Measurements from ENCODE around the gene GRID1.

The GRID1 gene

DNA sequence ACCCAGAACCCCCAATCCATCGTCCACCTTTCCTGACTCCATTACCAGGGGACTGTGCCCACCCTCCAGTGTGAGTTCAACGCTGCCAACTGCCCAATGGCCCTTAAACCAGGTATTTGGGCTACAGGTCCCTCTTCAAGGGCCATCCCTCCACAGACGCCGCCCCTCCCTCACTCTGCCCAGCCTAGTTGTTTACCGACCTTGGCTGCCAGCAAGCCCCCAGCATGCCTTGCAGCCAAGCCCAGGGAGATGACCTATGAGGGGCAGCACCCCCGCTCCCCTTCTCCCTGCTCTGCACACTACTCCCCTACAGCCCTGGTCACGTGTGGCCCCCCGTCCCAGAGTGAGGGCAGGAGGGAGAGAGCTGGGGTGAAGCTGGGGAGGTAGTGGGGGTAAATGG is 147.3 kb downstream of the GRID1 start:
- TF ChIP-seq, protein P1, sequence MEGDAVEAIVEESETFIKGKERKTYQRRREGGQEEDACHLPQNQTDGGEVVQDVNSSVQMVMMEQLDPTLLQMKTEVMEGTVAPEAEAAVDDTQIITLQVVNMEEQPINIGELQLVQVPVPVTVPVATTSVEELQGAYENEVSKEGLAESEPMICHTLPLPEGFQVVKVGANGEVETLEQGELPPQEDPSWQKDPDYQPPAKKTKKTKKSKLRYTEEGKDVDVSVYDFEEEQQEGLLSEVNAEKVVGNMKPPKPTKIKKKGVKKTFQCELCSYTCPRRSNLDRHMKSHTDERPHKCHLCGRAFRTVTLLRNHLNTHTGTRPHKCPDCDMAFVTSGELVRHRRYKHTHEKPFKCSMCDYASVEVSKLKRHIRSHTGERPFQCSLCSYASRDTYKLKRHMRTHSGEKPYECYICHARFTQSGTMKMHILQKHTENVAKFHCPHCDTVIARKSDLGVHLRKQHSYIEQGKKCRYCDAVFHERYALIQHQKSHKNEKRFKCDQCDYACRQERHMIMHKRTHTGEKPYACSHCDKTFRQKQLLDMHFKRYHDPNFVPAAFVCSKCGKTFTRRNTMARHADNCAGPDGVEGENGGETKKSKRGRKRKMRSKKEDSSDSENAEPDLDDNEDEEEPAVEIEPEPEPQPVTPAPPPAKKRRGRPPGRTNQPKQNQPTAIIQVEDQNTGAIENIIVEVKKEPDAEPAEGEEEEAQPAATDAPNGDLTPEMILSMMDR (IDR thresholded peaks at IDR 0.05; ENCODE audit: low read length, missing control alignments): no peak
- DNase-seq (ENCODE audit: low read depth): no peak
- H3K4me3 ChIP-seq (replicated peaks; ENCODE audit: low read depth, low read length): no peak overlapping the region

DNA sequence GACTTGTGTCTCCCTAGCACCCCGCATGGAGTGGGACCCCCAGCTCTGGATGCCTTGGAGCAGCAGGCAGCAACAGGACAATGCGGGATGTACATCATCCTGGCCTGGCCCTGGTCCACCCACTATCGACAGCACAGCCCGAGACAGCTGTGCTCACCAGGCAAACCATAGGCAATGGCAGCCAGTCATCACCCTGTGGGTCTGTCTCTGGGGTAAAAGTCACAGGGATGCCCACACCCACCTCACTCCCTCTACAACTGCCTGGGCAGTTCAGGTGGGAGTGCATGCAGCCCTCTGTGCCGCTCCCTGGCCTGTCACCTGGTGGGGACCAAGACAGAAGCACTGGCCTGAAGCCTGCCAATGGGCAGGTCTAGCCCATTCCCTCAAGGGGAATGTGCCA is 147.8 kb downstream of the GRID1 start:
- no peak for DNase-seq (ENCODE audit: low read depth)
- TF ChIP-seq, protein P1 (IDR thresholded peaks at IDR 0.05; ENCODE audit: low read length, missing control alignments): no peak
- no peak overlapping the region for H3K4me3 ChIP-seq (replicated peaks; ENCODE audit: low read depth, low read length)

DNA sequence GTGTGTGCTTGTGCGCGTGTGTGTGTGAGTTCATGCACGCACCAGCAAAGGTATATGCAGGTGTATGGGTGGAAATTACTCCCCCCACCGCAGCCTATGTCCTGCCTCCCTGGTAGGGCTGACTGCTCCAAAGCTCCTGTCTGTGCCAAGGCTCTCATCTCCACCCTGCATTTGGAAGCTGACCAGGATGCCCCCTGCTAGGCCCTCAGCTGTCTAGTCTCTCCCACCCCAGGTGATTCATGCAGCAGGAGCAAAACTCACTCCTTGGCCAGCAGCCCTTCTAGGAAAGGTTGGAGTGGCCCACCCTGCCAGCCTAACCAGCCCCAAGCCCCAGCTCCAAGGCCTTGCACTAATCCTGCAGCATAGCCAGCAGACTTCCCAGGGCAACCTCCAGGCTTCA is 148.4 kb downstream of the GRID1 start:
- no peak for DNase-seq (ENCODE audit: low read depth)
- TF ChIP-seq, protein P1 (IDR thresholded peaks at IDR 0.05; ENCODE audit: low read length, missing control alignments): no peak
- no peak overlapping the region for H3K4me3 ChIP-seq (replicated peaks; ENCODE audit: low read depth, low read length)

DNA sequence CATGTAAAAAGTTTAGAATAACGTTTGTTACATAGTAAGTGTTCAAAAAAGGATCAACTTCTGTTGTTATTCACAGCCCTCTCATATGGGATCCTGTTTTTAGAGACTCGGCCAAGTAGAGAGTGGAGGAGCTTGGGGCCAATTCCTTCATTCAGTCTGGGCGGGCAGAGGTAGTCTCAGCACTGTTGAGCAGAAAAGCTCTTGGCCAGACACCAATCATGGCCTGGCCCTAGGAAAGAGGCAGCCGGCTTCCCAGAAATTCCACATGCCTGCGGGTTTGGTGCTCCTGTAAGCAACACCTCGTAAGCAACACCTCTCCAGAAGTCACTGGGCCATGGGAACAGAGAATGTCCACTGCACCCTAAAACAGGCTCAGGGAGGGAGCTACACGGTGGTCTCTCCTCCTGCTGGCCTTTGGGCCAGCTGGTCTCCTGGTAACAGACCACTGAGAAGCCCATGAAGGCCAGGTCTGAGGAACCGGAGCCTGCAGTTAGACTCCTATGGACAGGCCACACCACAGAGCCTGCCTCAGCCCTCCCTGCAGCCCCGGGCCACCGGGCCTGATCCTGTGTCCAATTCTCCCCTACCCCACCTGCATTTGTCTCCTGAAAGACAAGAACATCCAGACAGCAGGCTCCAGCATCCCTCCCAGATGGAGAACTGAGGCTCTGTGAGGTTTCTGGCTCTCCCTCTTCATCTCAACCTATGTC is 149.1 kb downstream of the GRID1 start:
- no peak for DNase-seq (ENCODE audit: low read depth)
- TF ChIP-seq, protein P1 (IDR thresholded peaks at IDR 0.05; ENCODE audit: low read length, missing control alignments): no peak

DNA sequence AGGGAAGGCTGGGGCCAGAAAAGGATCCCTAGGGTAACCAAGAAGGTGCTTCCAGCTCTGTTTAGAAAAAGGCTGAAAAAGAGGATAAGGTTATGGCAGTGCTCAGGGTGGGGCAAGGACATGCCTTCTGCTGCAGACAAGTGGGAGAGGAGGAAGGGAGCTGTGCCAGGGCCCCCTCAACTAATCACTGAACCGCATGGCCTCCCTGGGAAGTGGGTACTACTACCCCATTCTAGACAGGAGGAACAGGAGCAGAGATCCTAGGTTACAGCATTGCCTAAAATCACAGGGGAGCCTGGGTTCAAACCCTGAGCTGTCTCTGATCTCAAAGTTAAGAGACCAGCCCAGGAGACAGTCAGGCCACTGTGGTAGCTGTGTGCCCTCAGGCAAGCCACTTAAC is 149.7 kb downstream of the GRID1 start:
- DNase-seq (ENCODE audit: low read depth): no peak
- no peak overlapping the region for H3K4me3 ChIP-seq (replicated peaks; ENCODE audit: low read depth, low read length)
- TF ChIP-seq, protein P1 (IDR thresholded peaks at IDR 0.05; ENCODE audit: low read length, missing control alignments): no peak

More for the DNA sequence above, 149.1 kb downstream of the GRID1 start:
- H3K4me3 ChIP-seq (replicated peaks; ENCODE audit: low read depth, low read length): no peak overlapping the region

DNA sequence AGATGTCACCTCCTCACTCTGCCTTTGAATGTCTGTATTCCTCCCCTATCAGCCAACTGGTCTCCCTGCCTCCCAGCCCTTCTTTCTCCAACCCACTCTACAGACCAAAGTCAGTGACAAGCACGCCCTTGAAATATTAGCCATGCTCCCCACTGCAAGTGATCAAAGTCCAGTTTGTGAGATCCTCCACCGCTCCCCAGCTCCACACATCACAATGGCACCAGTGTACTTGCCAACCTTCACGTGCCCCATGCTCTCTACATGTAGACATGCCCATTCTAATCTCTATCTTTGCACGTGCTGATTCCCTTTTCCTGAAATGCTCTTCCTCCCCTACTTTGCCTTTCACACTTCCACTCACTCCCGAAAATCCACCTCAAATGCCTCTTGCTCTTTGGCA is 150.9 kb downstream of the GRID1 start:
- no peak overlapping the region for H3K4me3 ChIP-seq (replicated peaks; ENCODE audit: low read depth, low read length)
- TF ChIP-seq, protein P1 (IDR thresholded peaks at IDR 0.05; ENCODE audit: low read length, missing control alignments): no peak
- no peak for DNase-seq (ENCODE audit: low read depth)

DNA sequence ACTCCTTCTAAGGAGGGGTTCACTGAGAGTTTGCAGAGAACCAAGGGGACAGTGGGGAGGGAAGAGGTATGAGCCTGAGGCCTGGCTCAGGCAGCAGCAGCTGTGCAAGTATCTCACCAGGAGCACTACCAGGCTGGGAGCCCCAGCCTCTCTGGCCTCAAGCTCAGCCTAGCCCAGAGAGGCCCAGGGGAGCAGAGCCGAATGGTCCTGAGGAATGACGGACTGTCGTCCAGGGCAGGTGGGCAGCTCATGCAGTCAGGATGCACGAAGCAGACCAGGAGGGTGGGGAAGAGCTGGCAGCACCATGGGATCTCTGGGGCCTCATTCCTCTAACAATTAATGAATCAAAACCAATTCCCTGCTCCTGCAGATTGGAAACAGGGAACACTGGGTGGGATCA is 151.5 kb downstream of the GRID1 start:
- no peak for DNase-seq (ENCODE audit: low read depth)
- H3K4me3 ChIP-seq (replicated peaks; ENCODE audit: low read depth, low read length): no peak overlapping the region
- TF ChIP-seq, protein P1 (IDR thresholded peaks at IDR 0.05; ENCODE audit: low read length, missing control alignments): no peak

Data from fibroblast of pulmonary artery (primary cell).